ENCODE results near the gene CSK.
"Not testable (repeated sequence)": the region's sequence is repeated elsewhere in the genome, so short reads cannot be mapped to it uniquely, and the experiment has no call there.

Gene CSK

DNA sequence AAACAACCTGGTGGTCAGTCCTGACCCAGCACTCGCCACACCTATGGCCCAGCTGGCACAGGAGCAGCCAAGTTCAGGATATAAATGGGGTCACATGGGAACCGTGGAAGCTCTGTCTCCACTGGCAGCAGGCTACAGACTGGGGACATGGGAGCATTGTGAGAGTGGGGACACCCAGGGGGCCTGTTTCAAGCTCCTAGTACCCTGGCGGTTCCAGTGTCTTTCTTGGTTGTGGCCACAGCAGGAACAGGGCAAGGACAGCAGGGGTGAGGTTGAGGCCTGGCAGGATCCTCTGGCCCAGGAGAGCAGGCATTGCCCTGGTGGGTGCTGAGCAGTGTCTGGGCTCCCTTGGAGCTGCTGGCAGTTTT lies 1.9 kb downstream of the CSK start:
- Histone ChIP-seq H3K27me3 (replicated peaks; ENCODE audit: control insufficient read depth, insufficient read depth, low read length) (no peaks in the 10 kb centered on the region), H3K4me3 (replicated peaks; ENCODE audit: low read depth, low read length) (peak overlapping the region; percentile 98), H3K36me3 (ENCODE audit: control insufficient read depth, insufficient read depth, low read length) (peaks cover 6% of the 10 kb centered on the region)
- no peak for DNase-seq (ENCODE audit: extremely low read depth, insufficient read length)
- TF ChIP-seq, protein P1, sequence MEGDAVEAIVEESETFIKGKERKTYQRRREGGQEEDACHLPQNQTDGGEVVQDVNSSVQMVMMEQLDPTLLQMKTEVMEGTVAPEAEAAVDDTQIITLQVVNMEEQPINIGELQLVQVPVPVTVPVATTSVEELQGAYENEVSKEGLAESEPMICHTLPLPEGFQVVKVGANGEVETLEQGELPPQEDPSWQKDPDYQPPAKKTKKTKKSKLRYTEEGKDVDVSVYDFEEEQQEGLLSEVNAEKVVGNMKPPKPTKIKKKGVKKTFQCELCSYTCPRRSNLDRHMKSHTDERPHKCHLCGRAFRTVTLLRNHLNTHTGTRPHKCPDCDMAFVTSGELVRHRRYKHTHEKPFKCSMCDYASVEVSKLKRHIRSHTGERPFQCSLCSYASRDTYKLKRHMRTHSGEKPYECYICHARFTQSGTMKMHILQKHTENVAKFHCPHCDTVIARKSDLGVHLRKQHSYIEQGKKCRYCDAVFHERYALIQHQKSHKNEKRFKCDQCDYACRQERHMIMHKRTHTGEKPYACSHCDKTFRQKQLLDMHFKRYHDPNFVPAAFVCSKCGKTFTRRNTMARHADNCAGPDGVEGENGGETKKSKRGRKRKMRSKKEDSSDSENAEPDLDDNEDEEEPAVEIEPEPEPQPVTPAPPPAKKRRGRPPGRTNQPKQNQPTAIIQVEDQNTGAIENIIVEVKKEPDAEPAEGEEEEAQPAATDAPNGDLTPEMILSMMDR (IDR thresholded peaks at IDR 0.05; ENCODE audit: insufficient read depth, low read length, poor library complexity, severe bottlenecking), result no peak

DNA sequence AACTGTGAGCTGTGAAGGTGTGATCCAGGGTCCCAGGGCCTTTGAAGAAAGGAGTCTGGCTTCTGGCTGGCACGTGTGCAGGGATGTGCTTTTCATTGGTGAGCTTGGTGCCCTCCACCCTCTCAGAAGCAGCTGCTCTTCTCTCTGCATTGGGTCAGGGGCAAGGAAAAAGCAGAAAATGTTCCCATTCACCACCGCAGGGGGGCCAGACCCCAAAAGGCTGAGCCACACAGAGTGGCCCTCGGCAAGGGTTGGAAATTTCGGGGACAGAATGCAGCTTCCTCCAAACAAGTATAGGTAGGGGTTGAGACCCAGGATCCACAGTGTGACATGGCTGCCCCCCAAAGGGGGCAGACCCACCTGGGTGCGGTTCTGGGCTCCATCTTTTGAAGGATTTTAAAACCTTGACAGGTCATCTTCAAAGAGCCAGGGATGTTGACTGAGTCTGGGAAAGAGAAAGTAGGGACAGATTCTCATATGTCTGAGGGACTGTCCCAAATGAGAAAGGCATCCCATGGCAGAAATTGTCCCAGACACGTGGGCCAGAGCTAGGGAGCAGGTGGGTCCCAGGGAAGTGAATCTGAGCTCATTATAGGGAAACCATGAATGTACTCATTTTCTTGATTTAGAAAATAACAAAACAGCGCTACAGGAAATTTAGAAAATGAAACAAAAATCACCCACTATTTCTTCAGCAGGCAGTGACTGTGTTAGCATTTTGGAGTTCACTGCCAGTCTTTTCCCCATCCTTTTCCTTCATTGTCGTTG lies 2.7 kb downstream of the CSK start:
- H3K36me3 ChIP-seq (ENCODE audit: control insufficient read depth, insufficient read depth, low read length), result peaks cover 11% of the 10 kb centered on the region
- H3K4me3 ChIP-seq (replicated peaks; ENCODE audit: low read depth, low read length), result peak overlapping the region; percentile 98
- TF ChIP-seq, protein P1 (IDR thresholded peaks at IDR 0.05; ENCODE audit: insufficient read depth, low read length, poor library complexity, severe bottlenecking), result peak; percentile 20
- H3K27me3 ChIP-seq (replicated peaks; ENCODE audit: control insufficient read depth, insufficient read depth, low read length), result no peaks in the 10 kb centered on the region
- no peak for DNase-seq (ENCODE audit: extremely low read depth, insufficient read length)

DNA sequence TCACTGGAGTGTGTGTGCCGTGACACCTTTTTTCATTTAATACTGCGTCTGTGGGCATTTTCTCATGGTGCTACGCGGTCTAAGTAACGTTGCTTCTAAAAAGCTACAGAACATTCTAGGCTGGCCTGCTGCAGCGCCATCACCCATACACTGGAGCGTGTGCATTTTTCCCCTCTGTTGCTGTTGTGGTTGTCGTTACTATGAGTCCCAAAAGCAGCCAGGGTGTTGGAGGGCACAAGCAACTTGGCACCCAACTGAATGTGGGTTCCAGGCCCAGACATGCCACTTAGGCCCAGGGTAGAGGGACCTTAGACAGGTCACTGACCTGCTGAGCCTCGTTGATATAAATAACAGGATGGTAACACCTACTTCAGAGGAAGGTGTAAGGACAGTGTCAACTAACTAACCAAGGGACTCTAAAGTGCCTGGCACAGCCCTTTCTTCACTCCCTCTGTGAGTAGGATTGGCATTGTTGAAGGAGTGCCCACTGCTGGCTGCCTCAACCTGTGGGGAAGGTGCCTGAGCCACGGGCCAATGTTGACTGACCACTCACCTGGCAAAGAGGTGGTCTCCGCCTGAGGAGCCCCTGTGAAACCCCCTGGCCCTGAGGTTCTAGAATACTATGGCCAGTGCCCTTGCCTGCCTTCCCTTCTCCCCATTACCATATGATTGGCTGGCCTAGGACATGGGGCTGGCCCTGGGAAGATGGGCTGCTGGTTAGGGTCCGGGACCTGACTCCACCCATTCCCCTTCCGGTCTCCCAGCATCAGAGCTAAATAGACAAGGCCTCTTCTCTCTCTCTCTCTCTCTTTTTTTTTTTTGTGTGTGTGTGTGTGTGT lies 3.5 kb downstream of the CSK start:
- Histone ChIP-seq H3K36me3 (ENCODE audit: control insufficient read depth, insufficient read depth, low read length) (peaks cover 14% of the 10 kb centered on the region), H3K4me3 (replicated peaks; ENCODE audit: low read depth, low read length) (peak overlapping the region; percentile 98), H3K27me3 (replicated peaks; ENCODE audit: control insufficient read depth, insufficient read depth, low read length) (no peaks in the 10 kb centered on the region)
- TF ChIP-seq, protein P1 (IDR thresholded peaks at IDR 0.05; ENCODE audit: insufficient read depth, low read length, poor library complexity, severe bottlenecking), result peak; percentile 6
- peak; percentile 63 for DNase-seq (ENCODE audit: extremely low read depth, insufficient read length)

DNA sequence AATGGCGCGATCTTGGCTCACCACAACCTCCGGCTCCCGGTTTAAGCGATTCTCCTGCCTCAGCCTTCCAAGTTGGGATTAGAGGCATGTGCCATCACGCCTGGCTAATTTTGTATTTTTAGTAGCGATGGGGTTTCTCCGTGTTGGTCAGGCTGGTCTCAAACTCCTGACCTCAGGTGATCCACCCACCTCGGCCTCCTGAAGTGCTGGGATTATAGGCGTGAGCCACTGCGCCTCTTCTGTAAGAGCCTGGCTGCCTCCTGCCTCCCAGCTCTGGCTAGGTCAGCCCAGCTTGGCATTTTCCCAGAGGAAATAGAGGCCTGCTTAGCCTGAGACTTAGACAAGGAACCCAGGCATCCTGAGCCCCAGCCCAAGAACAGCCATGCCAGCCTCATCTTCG lies 4.2 kb downstream of the CSK start:
- peaks cover 14% of the 10 kb centered on the region for H3K36me3 ChIP-seq (ENCODE audit: control insufficient read depth, insufficient read depth, low read length)
- DNase-seq (ENCODE audit: extremely low read depth, insufficient read length); H3K27me3 ChIP-seq (replicated peaks; ENCODE audit: control insufficient read depth, insufficient read depth, low read length): not testable (repeated sequence)
- H3K4me3 ChIP-seq (replicated peaks; ENCODE audit: low read depth, low read length), result peak overlapping the region; percentile 98

DNA sequence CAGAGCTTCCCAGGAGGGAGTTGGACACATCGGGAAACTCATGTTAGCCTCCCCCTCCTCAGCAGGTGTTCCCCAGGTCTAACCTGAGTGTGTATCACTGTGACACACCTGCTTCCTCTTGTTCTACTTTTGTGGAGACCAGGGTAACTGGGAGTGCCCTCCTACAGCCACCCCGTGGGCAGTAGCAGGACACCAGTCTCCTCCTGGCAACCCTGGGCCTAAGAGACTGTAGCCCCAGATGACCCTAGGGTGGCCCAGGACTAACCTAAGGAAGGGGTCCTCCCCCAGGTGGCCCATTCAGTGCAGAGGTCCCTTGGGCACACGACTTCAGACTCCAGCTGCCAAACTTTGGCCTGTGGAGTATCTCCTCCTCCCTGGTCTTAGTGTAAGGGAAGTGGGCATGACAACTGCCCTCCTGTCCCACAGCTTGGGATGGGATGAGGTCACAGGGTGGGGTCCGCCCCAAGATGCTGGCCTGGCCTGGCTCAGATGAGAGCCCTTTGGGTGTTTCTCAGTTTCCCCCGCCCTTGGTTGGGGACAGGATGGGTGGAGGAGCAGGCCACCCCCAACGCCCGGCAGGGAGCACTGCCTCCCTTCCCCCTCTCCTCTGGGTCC lies 4.8 kb downstream of the CSK start:
- H3K4me3 ChIP-seq (replicated peaks; ENCODE audit: low read depth, low read length), result peak overlapping the region; percentile 98
- H3K27me3 ChIP-seq (replicated peaks; ENCODE audit: control insufficient read depth, insufficient read depth, low read length), result no peaks in the 10 kb centered on the region
- peaks cover 14% of the 10 kb centered on the region for H3K36me3 ChIP-seq (ENCODE audit: control insufficient read depth, insufficient read depth, low read length)
- peak; percentile 60 for DNase-seq (ENCODE audit: extremely low read depth, insufficient read length)
- TF ChIP-seq, protein P1 (IDR thresholded peaks at IDR 0.05; ENCODE audit: insufficient read depth, low read length, poor library complexity, severe bottlenecking), result no peak

Measured in GM06990 (cell line).